T1000 (cell line): Measurements from ENCODE around the gene CALY.
"Not testable (repeated sequence)": the region's sequence is repeated elsewhere in the genome, so short reads cannot be mapped to it uniquely, and the experiment has no call there.

ENCODE experiments used
- DNase-seq: peaks from one replicate; lab custom pipeline; 2025; ENCODE audit warnings: mixed read lengths; lab: John Stamatoyannopoulos, UW

Gene CALY

DNA sequence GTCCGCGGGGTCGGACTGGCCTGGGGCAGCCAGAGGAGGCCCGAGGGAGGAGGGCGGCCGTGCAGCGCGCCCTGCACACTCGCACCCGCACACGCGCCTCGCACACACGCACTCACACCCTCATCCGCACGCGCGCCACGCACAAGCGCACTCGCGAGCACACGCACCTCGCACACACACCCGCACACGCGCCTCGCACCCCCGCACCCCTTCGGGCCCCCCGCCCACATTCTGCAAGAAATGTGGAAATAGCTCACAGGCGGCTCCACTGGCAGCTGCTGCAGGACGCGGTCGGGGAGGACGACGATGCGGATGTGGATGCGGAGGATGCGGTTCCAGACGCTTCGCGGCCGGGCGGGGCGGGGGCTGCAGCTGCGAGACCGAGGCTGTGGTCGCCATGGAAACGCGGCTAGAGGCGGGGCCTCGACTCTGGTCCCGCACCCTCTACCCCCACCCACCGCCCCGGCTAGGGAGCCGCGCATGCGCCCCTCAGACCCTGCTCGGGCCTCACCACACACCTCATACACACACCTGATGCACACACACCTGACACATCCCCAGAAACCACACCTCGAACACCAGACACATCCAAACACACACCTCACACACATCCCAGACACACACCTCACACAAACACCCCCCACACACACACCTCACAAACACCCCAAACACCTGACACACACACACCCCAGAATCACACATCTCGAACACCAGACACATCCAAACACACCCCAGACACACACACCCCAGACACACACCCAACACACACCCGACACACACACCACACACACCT lies at the start of gene CALY:
Gene CALY, minus strand, starts transcription at position 320 of the 793 bp plus-strand sequence. CDS start 7,907 bp downstream, outside the sequence.
- DNase-seq = peak; percentile 45

DNA sequence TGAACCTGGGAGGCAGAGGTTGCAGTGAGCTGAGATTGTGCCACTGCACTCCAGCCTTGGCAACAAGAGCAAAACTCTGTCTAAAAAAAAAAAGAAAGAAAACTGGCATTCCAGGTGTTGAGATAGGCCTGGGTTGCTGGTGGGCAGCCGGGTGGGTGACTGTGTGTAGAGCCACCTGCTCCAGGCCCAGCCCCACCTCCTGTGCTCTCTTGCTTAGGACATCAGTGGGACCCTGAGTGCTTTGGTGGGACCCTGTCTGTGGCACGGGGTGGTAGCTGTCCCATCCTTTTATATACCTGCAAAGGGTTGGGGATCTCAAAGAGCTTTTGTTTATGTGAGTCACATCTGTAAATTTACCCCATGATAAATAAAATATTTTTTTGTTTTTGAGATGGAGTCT lies 48.5 kb upstream of the CALY start:
- DNase-seq = no peak

GRCh38 chr10:133384071-133384470 lies 47.4 kb upstream of the CALY start:
- no peak for DNase-seq

- no peak for DNase-seq
These were observed 46.9 kb upstream of the CALY start for GRCh38 chr10:133383551-133383950.

DNA sequence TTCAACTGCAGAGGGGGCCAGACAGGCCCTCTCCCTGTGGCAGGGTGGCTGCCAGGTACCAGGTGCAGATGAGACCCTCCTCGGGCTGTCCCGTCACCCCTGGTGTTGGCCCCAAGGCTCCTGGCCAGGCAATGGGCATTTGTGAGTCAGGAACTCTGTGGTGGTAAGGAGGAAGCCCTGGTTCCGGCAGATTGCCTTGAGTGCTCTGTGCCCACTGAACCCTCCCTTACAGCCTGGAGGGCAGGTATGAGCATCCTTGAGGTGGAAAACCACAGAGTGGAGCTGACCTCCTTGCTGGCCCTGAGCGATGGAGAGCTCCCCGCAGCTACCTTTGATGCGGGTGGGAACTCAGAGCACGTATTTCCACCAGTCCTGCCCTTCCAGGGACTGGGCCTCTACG lies 44.3 kb upstream of the CALY start:
- no peak for DNase-seq

- no peak for DNase-seq
These were observed 43.3 kb upstream of the CALY start for GRCh38 chr10:133379801-133380666.

DNA sequence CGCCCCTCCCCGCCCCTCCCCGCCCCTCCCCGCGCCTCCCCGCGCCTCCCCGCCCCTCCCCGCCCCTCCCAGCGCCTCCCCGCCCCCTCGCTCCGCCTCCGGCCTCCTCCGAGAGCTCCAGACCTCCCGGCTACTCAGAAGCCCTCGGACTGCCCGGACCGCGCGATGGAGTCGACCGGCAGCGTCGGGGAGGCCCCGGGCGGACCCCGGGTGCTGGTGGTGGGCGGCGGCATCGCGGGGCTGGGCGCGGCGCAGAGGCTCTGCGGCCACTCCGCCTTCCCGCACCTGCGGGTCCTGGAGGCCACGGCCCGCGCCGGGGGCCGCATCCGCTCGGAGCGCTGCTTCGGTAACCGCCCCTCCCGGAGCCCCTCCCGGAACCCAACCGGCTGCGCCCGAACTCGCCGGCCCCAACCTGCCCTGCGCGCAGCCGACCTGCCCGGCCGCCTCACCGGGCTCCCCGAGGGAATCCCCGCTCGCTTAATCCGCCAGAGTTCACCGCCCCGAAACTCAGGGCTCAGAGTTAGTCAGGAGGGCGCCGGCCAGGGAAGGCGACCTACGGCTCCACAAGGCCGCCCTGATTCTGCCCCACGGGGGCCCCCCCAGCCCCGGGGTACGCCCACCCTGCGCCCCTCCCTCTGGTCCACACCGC lies 42.6 kb upstream of the CALY start, which contains the start of gene PAOX:
Gene PAOX, plus strand, starts transcription at position 111 of the 649 bp plus-strand sequence. Its CDS starts 55 bp downstream, at position 166.
- DNase-seq = peak; percentile 36

- peak; percentile 51 for DNase-seq
These were observed 41.8 kb upstream of the CALY start for GRCh38 chr10:133378251-133379096.

DNA sequence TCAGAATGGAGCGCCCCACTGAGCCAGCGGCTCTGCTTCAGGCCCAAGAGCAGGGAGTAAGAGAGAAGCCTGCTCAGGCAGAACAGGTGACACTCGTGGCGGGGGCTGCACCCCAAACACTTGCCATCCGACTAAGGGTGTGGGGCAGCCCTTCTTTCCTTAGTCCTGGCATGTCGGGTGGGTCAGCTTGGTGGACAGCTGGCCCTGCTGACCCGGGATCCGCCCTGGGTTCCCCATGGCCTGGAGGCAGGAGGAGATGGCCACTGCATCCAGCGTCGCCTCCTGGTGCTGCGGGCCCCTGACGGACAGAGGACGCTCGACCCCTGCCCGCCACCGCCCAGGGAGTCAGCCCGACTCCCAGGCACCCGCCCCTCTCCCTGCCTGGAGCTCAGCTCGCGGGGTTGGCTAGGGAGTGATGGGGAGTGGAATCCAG lies 41.1 kb upstream of the CALY start:
- no peak for DNase-seq

GRCh38 chr10:133377025-133377817 lies 40.5 kb upstream of the CALY start:
- DNase-seq = no peak

- DNase-seq = not testable (repeated sequence)
These were observed 39.5 kb upstream of the CALY start for GRCh38 chr10:133376183-133376582.

GRCh38 chr10:133375357-133376115 lies 38.8 kb upstream of the CALY start:
- no peak for DNase-seq

DNA sequence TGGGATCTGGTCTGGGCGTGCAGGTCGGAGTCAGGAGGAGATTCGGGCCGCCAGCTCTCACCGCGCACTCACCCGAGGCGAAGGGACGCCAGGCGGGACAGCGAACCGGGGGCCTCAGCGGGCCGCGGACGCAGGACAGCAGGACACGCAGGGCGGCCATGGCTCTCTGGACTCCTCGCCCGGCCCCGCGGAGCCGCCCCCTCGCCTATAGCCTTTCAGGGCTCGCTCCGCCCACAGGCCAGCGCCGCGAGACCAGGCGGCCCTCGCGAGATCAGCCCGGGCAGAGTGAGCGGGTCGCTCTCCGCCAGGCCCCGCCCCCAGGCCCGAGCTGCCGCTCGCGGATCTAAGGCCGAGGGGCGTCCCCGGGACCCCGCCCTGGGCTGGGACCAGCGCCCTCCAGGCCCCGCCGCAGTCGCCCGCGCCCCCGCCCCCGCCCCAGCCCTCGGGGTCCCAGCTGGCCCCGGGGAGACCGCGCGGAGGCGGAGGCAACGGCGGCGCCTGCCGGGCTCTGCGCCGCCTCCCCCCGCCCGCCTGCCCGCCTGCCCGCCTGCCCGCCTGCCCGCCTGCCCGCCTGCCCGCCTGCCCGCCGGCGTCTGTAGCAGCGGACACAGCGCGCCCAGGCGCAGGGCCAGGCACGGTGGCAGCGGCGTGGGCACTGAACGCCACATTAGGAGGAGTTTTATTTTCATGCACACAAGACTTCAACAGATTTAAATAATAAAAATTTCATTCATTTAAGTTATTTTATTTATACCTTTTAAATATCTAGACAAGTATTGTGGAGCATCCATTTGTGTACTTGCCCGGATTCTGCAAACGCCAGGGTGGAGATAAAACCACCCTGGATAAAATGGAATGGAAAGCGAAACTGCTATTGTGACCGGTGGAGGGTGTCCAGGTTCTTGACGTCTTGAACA lies 36.7 kb upstream of the CALY start, which contains the start of gene ECHS1:
Gene ECHS1, minus strand, starts transcription at position 181 of the 917 bp plus-strand sequence. Its CDS starts 21 bp downstream, at position 160.
- peak; percentile 93 for DNase-seq

GRCh38 chr10:133372507-133372906 lies 35.8 kb upstream of the CALY start:
- DNase-seq = no peak

DNA sequence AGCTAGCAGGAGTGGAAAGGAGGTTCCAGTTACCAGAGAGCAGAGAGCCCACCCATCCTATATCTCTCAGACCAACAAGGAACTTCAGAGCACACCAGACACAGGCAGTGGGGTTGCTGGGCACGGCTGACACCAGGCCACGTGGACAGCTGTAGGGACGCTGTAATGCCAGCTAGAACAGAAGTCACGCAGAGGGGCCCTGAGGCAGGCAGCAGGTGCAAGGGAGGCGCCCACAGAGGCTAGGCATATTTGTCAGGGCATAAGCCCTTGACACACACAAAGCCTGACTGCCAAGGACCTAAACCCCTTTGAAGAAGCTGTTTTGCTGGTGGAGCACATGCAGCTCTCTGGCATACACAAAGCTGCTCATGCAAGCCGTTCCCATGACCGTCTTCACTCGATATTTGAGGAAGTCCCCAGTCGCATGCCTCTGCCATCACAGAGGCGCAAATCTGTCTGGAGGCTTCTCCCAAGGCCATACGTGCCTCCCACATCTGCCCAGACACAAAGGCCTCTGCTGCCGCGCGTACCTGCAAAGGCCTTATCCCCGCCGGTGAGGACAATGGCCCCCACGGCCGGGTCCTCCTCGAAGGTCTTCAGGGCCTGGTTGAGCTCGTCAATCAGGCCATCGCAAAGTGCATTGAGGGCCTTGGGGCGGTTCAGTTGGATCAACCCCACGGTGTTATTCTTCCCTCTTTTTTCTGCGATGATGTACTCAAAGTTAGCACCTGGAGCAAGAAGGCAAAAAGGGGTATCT lies 33.5 kb upstream of the CALY start:
- no peak for DNase-seq

DNA sequence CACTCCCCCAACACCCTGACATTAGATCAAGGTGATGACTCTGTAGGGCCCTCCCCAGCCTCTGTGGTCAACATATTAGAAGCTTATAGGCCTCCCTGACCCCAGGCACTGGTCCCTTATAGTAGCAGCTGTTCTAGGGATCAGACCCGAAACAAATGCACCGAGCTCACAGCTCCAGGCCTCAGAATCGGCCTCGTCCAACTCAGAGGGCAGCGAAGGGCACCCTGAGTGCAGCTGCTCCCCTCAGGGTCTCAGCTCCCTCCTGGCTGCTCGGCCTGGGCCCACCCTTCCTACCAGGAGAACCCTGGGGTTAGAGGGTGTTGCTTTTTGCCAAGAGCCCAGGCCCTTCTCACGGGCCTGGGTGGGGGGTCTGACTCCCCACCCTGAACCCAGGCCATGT lies 31.5 kb upstream of the CALY start:
- DNase-seq = no peak

DNA sequence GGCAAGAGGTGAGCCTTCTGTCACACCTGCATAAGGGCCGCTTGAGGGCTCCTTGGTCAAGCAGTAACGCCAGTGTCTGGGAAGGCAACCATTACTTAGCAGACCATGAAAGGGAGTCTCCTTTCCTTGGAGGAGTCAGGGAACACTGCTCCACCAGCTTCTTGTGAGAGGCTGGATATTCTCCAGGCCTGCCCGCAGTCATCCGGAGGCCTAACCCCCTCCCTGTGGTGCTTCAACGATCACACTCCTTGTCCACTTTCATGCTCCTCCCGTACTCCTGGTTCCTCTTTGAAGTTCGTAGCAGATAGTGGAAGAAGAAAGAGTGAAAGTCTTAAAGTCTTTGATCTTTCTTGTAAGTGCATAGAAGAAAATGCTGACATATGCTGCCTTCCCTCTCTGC lies 30.8 kb upstream of the CALY start:
- DNase-seq = not testable (repeated sequence)

- DNase-seq = no peak
These were observed 30.1 kb upstream of the CALY start for GRCh38 chr10:133366751-133367150.
